Esophagus muscularis mucosa (tissue), 4 donors: ENCODE measurements around the gene TCEAL9. TPM values are rescaled to one million over a fixed set of nuclear protein-coding genes. Genes with fewer than 3 reads are reported as not detected.
A peak's percentile ranks its signal among the peaks of the same experiment; 100 is the strongest.

ENCODE experiments used
- DNase-seq: peaks from one replicate; pipeline ENCODE4 v3.0.0-alpha.2; 2017; ENCODE audit errors: extremely low spot score
- H3K27ac ChIP-seq, 4 donors: fragments of 200-600 bp; sonication (generic); replicated peaks in 1 of 4; 1 replicate in 3 of 4; 2 replicates in 1 of 4; pipeline ENCODE4 v1.5.1; 2016 to 2019; ENCODE audit warnings: mild to moderate bottlenecking in 1 of 4
- H3K27me3 ChIP-seq, 4 donors: fragments of 200-600 bp; sonication (generic); one replicate each; pipeline versions ENCODE4 v1.5.1 to v1.6.0; 2016 to 2019
- H3K36me3 ChIP-seq, 4 donors: fragments of 200-600 bp; sonication (generic); one replicate each; pipeline ENCODE4 v1.5.1; 2016 to 2019
- H3K4me1 ChIP-seq, 4 donors: fragments of 200-600 bp; sonication (generic); one replicate each; pipeline ENCODE4 v1.5.1; 2016 to 2019
- H3K4me3 ChIP-seq, 4 donors: fragments of 200-600 bp; sonication (generic); 1 replicate in 2 of 4; 2 replicates in 2 of 4; pipeline ENCODE4 v1.5.1; 2016 to 2019; ENCODE audit warnings: mild to moderate bottlenecking in 4 of 4, moderate library complexity in 1 of 4
- H3K9me3 ChIP-seq, 4 donors: fragments of 200-600 bp; sonication (generic); 1 replicate in 3 of 4; 2 replicates in 1 of 4; pipeline ENCODE4 v1.5.1; 2016 to 2019
- EP300 ChIP-seq: sonication (generic); formaldehyde crosslinking; IDR thresholded peaks from one replicate; pipeline ENCODE4 v1.6.1; 2017; ENCODE audit warnings: antibody characterized with exemption
- POLR2A ChIP-seq: fragments of 450-650 bp; IDR thresholded peaks from one replicate; pipeline ENCODE4 v1.6.1; 2017; ENCODE audit warnings: antibody characterized with exemption, moderate library complexity, mild to moderate bottlenecking, low read depth
- POLR2AphosphoS5 ChIP-seq, 2 donors: sonication (generic); formaldehyde crosslinking; IDR thresholded peaks; one replicate each; pipeline ENCODE4 v1.6.1; 2017; ENCODE audit warnings: antibody characterized with exemption in 2 of 2
- WGBS: methylation state at CpG from one replicate; pipeline ENCODE4 v1.1.5; 2018; 5-methylcytosine and 5-hydroxymethylcytosine counted together
- intact Hi-C: fragments of 100-400 bp; cut with DNase I; formaldehyde crosslinking; loops from one replicate; pipeline ENCODE4 v1.15.1; 2023
- total RNA-seq, 4 donors: library from RNA; depleted of rRNA; stranded (reverse); fragments of >200 nt; gene quantifications; one replicate each; pipeline versions ENCODE4 v1.1.0 to v1.2.1, GENCODE V29; 2016
- TF ChIP-seq, protein P1 (sequence below), 3 experiments: fragments of 200-600 bp in 2 of 3; fragments of 450-650 bp in 1 of 3; sonication (generic) in 2 of 3; IDR thresholded peaks; one replicate each; pipeline ENCODE4 v1.5.1; 2017 to 2019; ENCODE audit warnings: antibody characterized with exemption in 3 of 3, mild to moderate bottlenecking in 2 of 3, moderate library complexity in 1 of 3

Gene TCEAL9
- total RNA-seq = 10 to 100 TPM; 47.3 to 69.3 (median 52.9) TPM

- Histone ChIP-seq H3K4me3 (peak within 1 kb of the TSS; percentile 64 to 76 (median 70)), H3K27me3 (no peaks in the 10 kb centered on the region), H3K27ac (peak within 1 kb of the TSS; percentile 86 to 89 (median 88)), H3K9me3 (no peaks in the 10 kb centered on the region), H3K4me1 (peaks cover 0 to 12% (median 4%) of the 10 kb centered on the region in 4 donors), H3K36me3 (no peaks in the 10 kb centered on the region)
- peak; percentile 92 for DNase-seq
- intact Hi-C loops = loop anchor here (2.0 kb wide), 1 partner anchor 21 kb away; the partner anchor contains the start of gene BEX3
- TF ChIP-seq POLR2AphosphoS5 (IDR thresholded peaks at IDR 0.05) (peak; percentile 88 to 97), EP300 (no peak), POLR2A (no peak)
- TF ChIP-seq, protein P1, sequence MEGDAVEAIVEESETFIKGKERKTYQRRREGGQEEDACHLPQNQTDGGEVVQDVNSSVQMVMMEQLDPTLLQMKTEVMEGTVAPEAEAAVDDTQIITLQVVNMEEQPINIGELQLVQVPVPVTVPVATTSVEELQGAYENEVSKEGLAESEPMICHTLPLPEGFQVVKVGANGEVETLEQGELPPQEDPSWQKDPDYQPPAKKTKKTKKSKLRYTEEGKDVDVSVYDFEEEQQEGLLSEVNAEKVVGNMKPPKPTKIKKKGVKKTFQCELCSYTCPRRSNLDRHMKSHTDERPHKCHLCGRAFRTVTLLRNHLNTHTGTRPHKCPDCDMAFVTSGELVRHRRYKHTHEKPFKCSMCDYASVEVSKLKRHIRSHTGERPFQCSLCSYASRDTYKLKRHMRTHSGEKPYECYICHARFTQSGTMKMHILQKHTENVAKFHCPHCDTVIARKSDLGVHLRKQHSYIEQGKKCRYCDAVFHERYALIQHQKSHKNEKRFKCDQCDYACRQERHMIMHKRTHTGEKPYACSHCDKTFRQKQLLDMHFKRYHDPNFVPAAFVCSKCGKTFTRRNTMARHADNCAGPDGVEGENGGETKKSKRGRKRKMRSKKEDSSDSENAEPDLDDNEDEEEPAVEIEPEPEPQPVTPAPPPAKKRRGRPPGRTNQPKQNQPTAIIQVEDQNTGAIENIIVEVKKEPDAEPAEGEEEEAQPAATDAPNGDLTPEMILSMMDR (IDR thresholded peaks at IDR 0.05) = no peak
- WGBS = 27% methylated on average over 18 of the region's 18 CpGs
These were observed at the start of gene TCEAL9 for GRCh38 chrX:103356130-103356798. Gene TCEAL9, plus strand, starts transcription at chrX:103356506. Its CDS starts 1,179 bp downstream, at chrX:103357685.

DNA sequence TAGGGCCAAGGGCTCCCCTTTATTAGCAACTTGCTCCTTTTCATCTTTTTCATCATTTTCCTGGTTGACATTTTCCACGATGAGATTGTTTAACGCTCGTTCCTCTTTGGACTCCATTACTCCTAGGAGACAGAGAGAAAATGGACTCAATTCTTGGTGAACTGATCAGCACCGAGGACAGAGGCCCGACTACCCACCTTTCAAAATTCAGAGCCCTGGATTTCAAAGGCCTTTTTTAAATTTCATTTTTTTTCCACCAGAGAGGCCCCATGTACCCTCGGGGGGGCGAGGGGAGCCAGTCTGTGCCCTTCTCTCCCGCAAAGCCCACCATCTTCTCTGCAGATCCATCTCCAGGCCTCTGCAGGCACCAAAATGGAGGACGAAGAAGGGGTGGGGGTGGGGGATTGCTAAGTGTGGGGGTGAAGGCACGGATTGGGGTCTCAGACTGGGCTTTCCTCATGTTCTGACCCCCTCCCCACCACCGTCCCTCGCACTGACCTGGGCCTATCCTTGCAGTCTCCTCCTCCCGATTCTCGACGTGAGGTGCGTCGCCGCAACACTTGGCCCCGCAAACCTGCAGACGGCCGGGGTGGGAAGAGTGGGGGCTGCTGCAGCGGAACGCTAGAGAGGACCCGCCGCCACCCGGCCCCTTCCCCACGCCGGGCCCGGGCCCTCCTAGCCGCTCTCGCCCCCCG, 46.3 kb upstream of the TCEAL9 start:
- Histone ChIP-seq H3K9me3 (no peaks in the 10 kb centered on the region), H3K27me3 (peaks cover 0 to 10% (median 6%) of the 10 kb centered on the region in 4 donors), H3K36me3 (no peaks in the 10 kb centered on the region), H3K27ac (no peak overlapping the region), H3K4me3 (peak overlapping the region; percentile 51 to 59 (median 55)), H3K4me1 (peaks cover 5 to 10% (median 10%) of the 10 kb centered on the region in 4 donors)
- 37% methylated on average over 32 of the region's 32 CpGs for WGBS
- no peak for DNase-seq
- no peak for TF ChIP-seq POLR2AphosphoS5 (IDR thresholded peaks at IDR 0.05)
- TF ChIP-seq, protein P1 (IDR thresholded peaks at IDR 0.05) = no peak
- TF ChIP-seq EP300 = no peak
- no peak for TF ChIP-seq POLR2A
- intact Hi-C loops = no loop called here

DNA sequence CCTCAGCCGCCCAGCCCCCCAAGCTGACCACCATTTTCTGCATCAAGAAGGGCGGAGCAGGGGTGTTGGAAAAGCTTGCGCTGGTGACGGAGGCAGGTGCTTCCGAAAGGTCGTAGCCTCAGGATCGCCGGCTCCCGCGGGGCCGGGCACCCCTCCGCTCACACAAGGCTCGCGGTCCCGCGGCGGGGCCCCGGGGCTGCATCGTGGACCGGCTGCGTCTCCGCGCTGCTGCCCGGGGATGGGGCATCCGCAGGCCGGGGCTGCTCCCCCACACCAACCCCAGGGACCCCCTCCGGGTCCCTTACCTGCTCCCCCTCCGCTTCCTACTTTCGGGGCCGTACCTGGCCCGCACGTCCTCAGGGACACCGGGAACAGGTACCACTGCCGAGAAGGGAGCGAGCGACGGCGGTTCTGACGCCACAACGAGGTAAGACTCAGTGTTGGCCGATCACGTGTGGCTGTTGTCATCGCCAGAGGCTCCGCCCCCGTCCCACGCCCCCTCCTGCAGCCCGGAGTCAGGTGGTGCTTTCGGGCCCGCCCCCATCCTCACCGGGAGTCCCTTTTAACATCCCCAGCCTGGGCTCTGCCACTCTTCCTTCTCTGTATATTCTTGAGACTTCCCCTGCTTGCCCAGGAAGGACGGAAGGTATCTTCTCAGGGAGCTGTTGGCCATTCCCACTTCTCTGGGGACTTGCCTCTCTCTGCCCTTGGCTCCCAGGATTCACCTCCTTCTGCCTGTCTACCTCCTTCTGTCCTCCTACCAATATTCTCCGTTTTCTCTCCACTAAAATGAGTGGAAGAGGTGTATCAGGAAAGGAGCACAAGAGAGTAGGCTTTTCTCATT, 45.5 kb upstream of the TCEAL9 start, which contains the start of gene BEX2:
Gene BEX2, minus strand, starts transcription at position 436 of the 844 bp plus-strand sequence. CDS start 1,014 bp downstream, outside the sequence.
- intact Hi-C loops = no loop called here
- peaks cover 0 to 10% (median 6%) of the 10 kb centered on the region in 4 donors for H3K27me3 ChIP-seq
- no peak for DNase-seq
- peak within 1 kb of the TSS; percentile 51 to 59 (median 55) for H3K4me3 ChIP-seq
- H3K4me1 ChIP-seq = peaks cover 5 to 10% (median 10%) of the 10 kb centered on the region in 4 donors
- no peaks in the 10 kb centered on the region for H3K36me3 ChIP-seq
- 46% methylated on average over 6 of the region's 52 CpGs for WGBS
- H3K9me3 ChIP-seq = no peaks in the 10 kb centered on the region
- TF ChIP-seq POLR2AphosphoS5 (IDR thresholded peaks at IDR 0.05) = peak; percentile 21 to 64
- TF ChIP-seq EP300 = no peak
- no peak for TF ChIP-seq POLR2A
- TF ChIP-seq, protein P1 (IDR thresholded peaks at IDR 0.05) = no peak
- no peak within 1 kb of the TSS for H3K27ac ChIP-seq

- Histone ChIP-seq H3K27ac (no peak overlapping the region), H3K27me3 (peaks cover 0 to 10% (median 6%) of the 10 kb centered on the region in 4 donors), H3K4me1 (peaks cover 5 to 10% (median 10%) of the 10 kb centered on the region in 4 donors), H3K36me3 (no peaks in the 10 kb centered on the region), H3K9me3 (no peaks in the 10 kb centered on the region), H3K4me3 (peak overlapping the region in 2 of 4 donors; percentile 52 to 58)
- TF ChIP-seq, protein P1 (IDR thresholded peaks at IDR 0.05) = no peak
- TF ChIP-seq POLR2A (no peak), EP300 (no peak), POLR2AphosphoS5 (IDR thresholded peaks at IDR 0.05) (no peak)
- DNase-seq = no peak
- 75% methylated on average over 3 of the region's 3 CpGs for WGBS
- intact Hi-C loops = no loop called here
These were observed 44.9 kb upstream of the TCEAL9 start for GRCh38 chrX:103311399-103311780.
